ENCODE data around the gene E4F1.

E4F1 gene

GRCh38 chr16:2275476-2276367 is 52.3 kb downstream of the E4F1 start:
- no peak for DNase-seq (ENCODE audit: low read depth, low spot score)

DNA sequence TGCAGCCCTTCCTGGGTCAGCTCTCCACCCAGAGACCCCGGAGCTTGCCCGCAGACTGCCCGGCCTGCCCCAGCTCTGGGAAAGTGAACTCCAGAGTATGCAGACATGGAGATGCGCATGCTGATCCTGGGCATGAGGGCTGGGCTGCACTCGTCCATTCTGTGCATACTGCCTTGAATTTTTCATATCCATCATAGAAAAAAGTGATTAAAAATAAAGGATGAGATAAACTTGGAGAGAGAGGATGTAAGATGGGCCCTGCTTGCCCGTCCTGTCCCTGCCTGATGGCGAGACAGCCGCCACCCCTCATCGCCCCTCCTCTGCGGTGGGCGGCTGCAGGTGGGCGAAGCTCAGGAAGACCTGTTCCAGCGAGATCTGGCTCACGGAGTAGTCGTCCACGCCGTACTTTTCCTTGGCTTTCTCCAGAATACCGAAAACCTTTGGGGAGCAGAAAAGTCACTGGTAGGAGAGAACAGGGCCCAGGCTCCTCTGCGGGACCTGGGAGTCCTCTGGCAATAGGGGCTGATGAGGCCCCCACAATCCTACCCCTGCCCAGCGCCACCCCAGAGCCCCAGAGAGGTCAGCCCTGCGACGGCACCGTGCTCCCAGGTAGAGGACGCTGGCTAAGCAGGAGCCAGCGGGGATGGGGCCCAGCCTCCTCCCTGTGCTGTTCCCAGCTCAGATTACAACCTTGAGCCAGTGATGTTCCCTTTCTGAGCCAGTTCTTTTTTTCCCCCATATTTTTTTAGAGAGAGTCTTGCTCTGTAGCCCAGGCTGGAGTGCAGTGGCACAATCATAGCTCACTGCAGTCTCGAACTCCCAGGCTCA is 53.2 kb downstream of the E4F1 start:
- no peak for DNase-seq (ENCODE audit: low read depth, low spot score)

- DNase-seq (ENCODE audit: low read depth, low spot score) = no peak
Measured at GRCh38 chr16:2277466-2278271, 54.3 kb downstream of the E4F1 start.

GRCh38 chr16:2278272-2278608 is 54.8 kb downstream of the E4F1 start:
- no peak for DNase-seq (ENCODE audit: low read depth, low spot score)

- DNase-seq (ENCODE audit: low read depth, low spot score) = no peak
Measured at GRCh38 chr16:2278956-2279800, 55.8 kb downstream of the E4F1 start.

GRCh38 chr16:2280461-2280860 is 57.1 kb downstream of the E4F1 start:
- DNase-seq (ENCODE audit: low read depth, low spot score) = no peak

GRCh38 chr16:2280981-2281542 is 57.7 kb downstream of the E4F1 start:
- no peak for DNase-seq (ENCODE audit: low read depth, low spot score)

- no peak for DNase-seq (ENCODE audit: low read depth, low spot score)
Measured at GRCh38 chr16:2282262-2282661, 58.9 kb downstream of the E4F1 start.

GRCh38 chr16:2282866-2283555 is 59.6 kb downstream of the E4F1 start:
- DNase-seq (ENCODE audit: low read depth, low spot score) = no peak

DNA sequence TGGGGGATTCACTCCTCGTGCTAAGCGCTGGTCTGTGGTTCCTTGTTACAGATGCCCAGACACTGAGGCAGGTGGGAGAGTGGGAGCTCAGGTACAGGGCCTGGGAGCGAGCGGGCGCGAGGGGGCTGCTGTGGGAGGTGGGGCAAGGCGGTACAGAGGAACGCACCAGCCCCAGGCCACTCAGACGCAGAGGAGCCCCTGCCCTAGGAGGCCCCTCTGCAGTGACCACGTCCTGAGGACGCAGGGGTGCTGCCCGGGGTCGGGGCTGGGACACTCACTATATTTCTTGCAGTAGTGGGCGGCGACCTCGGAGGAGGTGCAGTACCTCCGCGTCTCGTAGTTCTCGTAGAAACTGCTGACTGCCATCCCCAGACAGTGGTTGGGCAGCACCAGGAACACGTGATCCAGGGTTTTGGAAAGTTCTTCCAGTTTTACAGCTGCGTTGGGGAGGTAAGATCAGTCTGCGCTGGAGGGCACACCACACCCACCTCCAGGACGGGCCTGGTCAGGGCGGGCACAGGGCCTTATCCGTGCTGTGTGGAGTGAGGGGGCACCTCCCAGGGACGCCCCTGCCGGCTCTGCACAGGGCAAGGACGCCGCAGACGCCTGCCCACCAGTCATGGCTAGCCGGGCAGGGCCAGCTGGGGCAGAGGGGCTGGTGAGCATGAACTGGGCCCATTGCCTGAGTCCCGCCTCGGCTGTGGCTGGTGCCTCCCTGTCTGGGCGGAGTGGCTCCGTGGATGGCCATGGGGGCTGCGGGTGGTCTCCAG is 60.8 kb downstream of the E4F1 start:
- no peak for DNase-seq (ENCODE audit: low read depth, low spot score)

- DNase-seq (ENCODE audit: low read depth, low spot score) = no peak
Measured at GRCh38 chr16:2284797-2285576, 61.6 kb downstream of the E4F1 start.

Measured in smooth muscle cell of the brain vasculature (primary cell).